DND-41 (cell line): ENCODE results near the gene CIB2.

Experiments
- ATAC-seq: fragments of 200-7000 bp; cut with Tn5 transposase; 3 replicates; pipeline ENCODE4 v1.9.1; 2021; ENCODE audit warnings: low read depth; ENCODE audit not compliant: insufficient read depth
- DNase-seq: peaks from one replicate; pipeline ENCODE4 v3.0.0-alpha.2; 2020
- H2AFZ ChIP-seq: 2 replicates; pipeline ENCODE4 v1.6.0; 2012; ENCODE audit warnings: low read depth, low read length
- H3K27ac ChIP-seq: 2 replicates; pipeline ENCODE4 v1.5.1; 2012; ENCODE audit warnings: low read length, inconsistent platforms
- H3K27me3 ChIP-seq: fragments of 200-600 bp; sonication (generic); 2 replicates; pipeline ENCODE4 v1.6.0; 2012; ENCODE audit warnings: low read length, mild to moderate bottlenecking, inconsistent platforms; ENCODE audit not compliant: insufficient read depth, poor library complexity
- H3K36me3 ChIP-seq: 2 replicates; pipeline ENCODE4 v1.5.1; 2012; ENCODE audit warnings: low read length, inconsistent platforms; ENCODE audit not compliant: insufficient read depth
- H3K4me1 ChIP-seq: 2 replicates; pipeline ENCODE4 v1.5.1; 2012; ENCODE audit warnings: mild to moderate bottlenecking, low read length; ENCODE audit not compliant: insufficient read depth
- H3K4me2 ChIP-seq: 2 replicates; pipeline ENCODE4 v1.6.0; 2012; ENCODE audit warnings: mild to moderate bottlenecking, moderate library complexity, low read length, inconsistent platforms; ENCODE audit not compliant: insufficient read depth
- H3K4me3 ChIP-seq, 2 experiments: fragments of 200-600 bp in 1 of 2; shearing (Covaris generic) in 1 of 2; 2 replicates each; pipeline ENCODE4 v1.5.1; 2012 to 2016; ENCODE audit warnings: inconsistent platforms in 2 of 2, low read length in 2 of 2, mild to moderate bottlenecking in 2 of 2, low read depth in 1 of 2, moderate library complexity in 1 of 2
- H3K79me2 ChIP-seq: 2 replicates; pipeline ENCODE4 v1.6.0; 2012; ENCODE audit warnings: low read length, inconsistent platforms; ENCODE audit not compliant: insufficient read depth
- H3K9ac ChIP-seq: 2 replicates; pipeline ENCODE4 v1.6.0; 2012; ENCODE audit warnings: low read depth, mild to moderate bottlenecking, inconsistent platforms, low read length, moderate library complexity
- H3K9me3 ChIP-seq: 2 replicates; pipeline ENCODE4 v1.5.1; 2012; ENCODE audit warnings: low read length, moderate library complexity, mild to moderate bottlenecking, inconsistent platforms; ENCODE audit not compliant: insufficient read depth, severe bottlenecking
- H4K20me1 ChIP-seq: 2 replicates; pipeline ENCODE4 v1.6.0; 2012; ENCODE audit warnings: low read length; ENCODE audit not compliant: insufficient read depth
- CTCF ChIP-seq: IDR thresholded peaks from 2 replicates; pipeline ENCODE4 v1.5.1; 2012; ENCODE audit warnings: borderline replicate concordance, low read length, moderate library complexity, mild to moderate bottlenecking; ENCODE audit not compliant: poor library complexity, severe bottlenecking; ENCODE audit errors: extremely low read depth
- EZH2 ChIP-seq: IDR thresholded peaks from 3 replicates; pipeline ENCODE4 v1.6.1; 2012; ENCODE audit warnings: borderline replicate concordance, low read depth, mild to moderate bottlenecking, moderate library complexity, low read length, inconsistent platforms; ENCODE audit not compliant: severe bottlenecking

Gene CIB2

DNA sequence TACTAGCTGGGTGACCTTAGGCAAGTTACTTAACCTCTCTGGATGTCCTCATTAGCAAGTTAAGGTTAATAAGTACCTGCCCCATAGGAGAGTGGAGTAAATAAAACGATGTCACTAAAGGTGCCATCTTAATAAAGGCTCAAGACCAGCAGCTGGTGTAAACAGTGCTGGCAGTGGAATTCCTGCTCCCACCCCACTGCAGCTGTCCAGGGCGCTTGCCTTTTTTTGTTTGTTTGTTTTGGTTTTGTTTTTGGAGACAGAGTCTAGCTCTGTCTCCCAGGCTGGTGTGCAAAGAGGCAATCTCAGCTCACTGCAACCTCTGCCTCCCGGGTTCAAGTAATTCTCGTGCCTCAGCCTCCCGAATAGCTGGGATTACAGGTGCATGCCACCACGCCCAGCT, 46.8 kb upstream of the CIB2 start:
- ATAC-seq (no peak), DNase-seq (no peak)
- TF ChIP-seq CTCF = no peak
- TF ChIP-seq EZH2 = no peak

GRCh38 chr15:78177447-78177873, 46.2 kb upstream of the CIB2 start:
- Histone ChIP-seq H3K9me3 (no peaks in the 10 kb centered on the region), H3K27ac (no peak overlapping the region), H3K36me3 (peaks cover 4% of the 10 kb centered on the region), H3K4me2 (no peak overlapping the region), H3K4me1 (peaks cover 39% of the 10 kb centered on the region), H2AFZ (no peak overlapping the region), H3K4me3 (no peak overlapping the region), H4K20me1 (no peaks in the 10 kb centered on the region), H3K79me2 (no peaks in the 10 kb centered on the region), H3K9ac (no peak overlapping the region), H3K27me3 (no peaks in the 10 kb centered on the region)
- TF ChIP-seq CTCF (peak; percentile 38), EZH2 (no peak)
- no peak for ATAC-seq
- DNase-seq = peak; percentile 24

More for the DNA sequence above, 46.8 kb upstream of the CIB2 start:
- Histone ChIP-seq H3K4me1 (peaks cover 32% of the 10 kb centered on the region), H3K9me3 (no peaks in the 10 kb centered on the region), H2AFZ (no peak overlapping the region), H3K27me3 (no peaks in the 10 kb centered on the region), H3K4me3 (no peak overlapping the region), H3K79me2 (no peaks in the 10 kb centered on the region), H3K4me2 (no peak overlapping the region), H4K20me1 (no peaks in the 10 kb centered on the region), H3K36me3 (no peaks in the 10 kb centered on the region), H3K27ac (no peak overlapping the region), H3K9ac (no peak overlapping the region)

- H3K27me3 ChIP-seq = no peaks in the 10 kb centered on the region
- 0 out of 4 replicates have a peak overlapping the region, but pooled peaks of 1 of the 2 experiments have one; percentile 16 for H3K4me3 ChIP-seq
- no peaks in the 10 kb centered on the region for H4K20me1 ChIP-seq
- TF ChIP-seq CTCF = peak; percentile 40
- no peak for TF ChIP-seq EZH2
- H3K79me2 ChIP-seq = no peaks in the 10 kb centered on the region
- peak overlapping the region; percentile 45 for H3K9ac ChIP-seq
- peaks cover 46% of the 10 kb centered on the region for H3K4me1 ChIP-seq
- H3K36me3 ChIP-seq = peaks cover 25% of the 10 kb centered on the region
- H3K27ac ChIP-seq = peak overlapping the region; percentile 94
- ATAC-seq (peak; percentile 32), DNase-seq (peak; percentile 61)
- peak overlapping the region; percentile 53; the same call in 1 of the 2 replicates for H2AFZ ChIP-seq
- no peaks in the 10 kb centered on the region for H3K9me3 ChIP-seq
- H3K4me2 ChIP-seq = peak overlapping the region; percentile 51
Measured at GRCh38 chr15:78175330-78175729, 44.1 kb upstream of the CIB2 start.
